Smooth muscle cell (in vitro differentiated cells): ENCODE results near the gene HMX1. TPM values are rescaled to one million over a fixed set of nuclear protein-coding genes. Genes with fewer than 3 reads are reported as not detected.

Source experiments
- DNase-seq: peaks from one replicate; lab custom pipeline; 2025; ENCODE audit not compliant: unreplicated experiment; lab: John Stamatoyannopoulos, UW
- H2AFZ ChIP-seq: fragments of 200-600 bp; sonication (generic); 2 replicates; pipeline ENCODE4 v1.6.0; 2016; ENCODE audit warnings: antibody characterized with exemption, low read depth, mild to moderate bottlenecking
- H3F3A ChIP-seq: fragments of 200-600 bp; sonication (generic); 2 replicates; pipeline ENCODE4 v1.6.0; 2017; ENCODE audit warnings: antibody characterized with exemption, low read depth
- H3K27ac ChIP-seq: fragments of 200-600 bp; sonication (generic); 2 replicates; pipeline ENCODE4 v1.5.1; 2016; ENCODE audit warnings: low read depth, mild to moderate bottlenecking
- H3K27me3 ChIP-seq: fragments of 200-600 bp; sonication (generic); 2 replicates; pipeline ENCODE4 v1.6.1; 2016; ENCODE audit warnings: low read depth, mild to moderate bottlenecking
- H3K36me3 ChIP-seq: fragments of 200-600 bp; sonication (generic); 2 replicates; pipeline ENCODE4 v1.5.1; 2016; ENCODE audit warnings: low read depth
- H3K4me1 ChIP-seq: fragments of 200-600 bp; sonication (generic); 2 replicates; pipeline ENCODE4 v1.5.1; 2016; ENCODE audit warnings: low read depth
- H3K4me2 ChIP-seq: fragments of 200-600 bp; sonication (generic); 2 replicates; pipeline ENCODE4 v1.6.0; 2016; ENCODE audit warnings: mild to moderate bottlenecking
- H3K4me3 ChIP-seq: fragments of 200-600 bp; sonication (generic); 2 replicates; pipeline ENCODE4 v1.5.1; 2016; ENCODE audit warnings: mild to moderate bottlenecking
- H3K79me2 ChIP-seq: fragments of 200-600 bp; sonication (generic); 2 replicates; pipeline ENCODE4 v1.6.0; 2016; ENCODE audit warnings: low read depth, mild to moderate bottlenecking
- H3K9ac ChIP-seq: fragments of 200-600 bp; sonication (generic); 2 replicates; pipeline ENCODE4 v1.6.0; 2016; ENCODE audit warnings: low read depth
- H3K9me3 ChIP-seq: fragments of 200-600 bp; sonication (generic); replicated peaks from 2 replicates; pipeline ENCODE4 v1.5.1; 2016; ENCODE audit warnings: low read depth
- H4K20me1 ChIP-seq: fragments of 200-600 bp; sonication (generic); 2 replicates; pipeline ENCODE4 v1.6.0; 2016; ENCODE audit warnings: low read depth
- CTCF ChIP-seq: fragments of 200-600 bp; sonication (generic); IDR thresholded peaks from 2 replicates; pipeline ENCODE4 v1.5.1; 2017; ENCODE audit warnings: borderline replicate concordance, mild to moderate bottlenecking, antibody characterized with exemption; ENCODE audit not compliant: insufficient read depth, poor library complexity, severe bottlenecking
- WGBS: methylation state at CpG from one replicate; pipeline ENCODE4 v1.1.7; 2016; ENCODE audit warnings: low lambda C conversion rate; 5-methylcytosine and 5-hydroxymethylcytosine counted together
- polyA plus RNA-seq: library from polyadenylated mRNA; unstranded; fragments of >200 nt; fragmentation: Nextera tagmentation; extraction: Ambion mirVana; gene quantifications from 2 replicates; pipeline ENCODE4 v1.2.1, GENCODE V29; 2016
- total RNA-seq: library from RNA; depleted of rRNA; stranded (reverse); fragments of >200 nt; gene quantifications from 2 replicates; pipeline ENCODE4 v1.2.3, GENCODE V29; 2014

The HMX1 gene
- total and polyA plus RNA-seq, 2 experiments from 2014 or later = not detected

DNA sequence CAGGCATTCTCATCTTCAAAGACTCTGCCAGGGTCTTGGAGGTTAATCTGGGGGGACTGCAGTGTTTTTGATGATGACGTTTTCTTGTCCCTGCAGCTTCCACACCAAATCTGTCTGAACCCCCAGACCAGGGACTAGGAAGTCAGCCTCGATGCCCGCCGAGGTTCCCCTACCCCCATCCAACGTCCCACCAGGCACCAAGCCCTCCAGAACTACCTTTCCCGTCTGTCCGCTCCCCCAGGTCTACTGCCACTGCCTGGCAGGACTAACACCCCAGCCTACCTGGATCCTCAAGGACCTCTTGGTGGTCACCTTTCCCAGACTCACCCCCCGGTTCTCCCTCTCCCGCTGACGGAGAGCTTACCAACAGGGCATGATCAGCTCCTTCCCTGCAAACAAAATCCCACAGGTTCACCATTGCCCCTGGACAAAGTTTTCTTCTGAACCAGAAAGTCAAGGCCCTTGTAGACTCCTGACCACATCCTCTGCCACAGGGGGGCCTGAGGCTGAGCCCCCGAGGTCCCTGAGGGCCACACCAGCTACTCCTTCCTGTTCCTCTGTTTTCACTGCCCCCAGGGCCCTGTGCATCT is 40.9 kb downstream of the HMX1 start:
- Histone ChIP-seq H3K4me3 (no peak overlapping the region), H3K27me3 (peaks cover 7% of the 10 kb centered on the region), H3K9me3 (no peaks in the 10 kb centered on the region), H3K4me1 (no peaks in the 10 kb centered on the region), H3F3A (no peaks in the 10 kb centered on the region), H3K79me2 (no peaks in the 10 kb centered on the region), H3K27ac (no peak overlapping the region), H3K9ac (no peak overlapping the region), H4K20me1 (no peaks in the 10 kb centered on the region), H3K36me3 (no peaks in the 10 kb centered on the region), H2AFZ (no peak overlapping the region), H3K4me2 (no peak overlapping the region)
- 88% methylated on average over 11 of the region's 11 CpGs for WGBS
- DNase-seq = no peak
- TF ChIP-seq CTCF = no peak

DNA sequence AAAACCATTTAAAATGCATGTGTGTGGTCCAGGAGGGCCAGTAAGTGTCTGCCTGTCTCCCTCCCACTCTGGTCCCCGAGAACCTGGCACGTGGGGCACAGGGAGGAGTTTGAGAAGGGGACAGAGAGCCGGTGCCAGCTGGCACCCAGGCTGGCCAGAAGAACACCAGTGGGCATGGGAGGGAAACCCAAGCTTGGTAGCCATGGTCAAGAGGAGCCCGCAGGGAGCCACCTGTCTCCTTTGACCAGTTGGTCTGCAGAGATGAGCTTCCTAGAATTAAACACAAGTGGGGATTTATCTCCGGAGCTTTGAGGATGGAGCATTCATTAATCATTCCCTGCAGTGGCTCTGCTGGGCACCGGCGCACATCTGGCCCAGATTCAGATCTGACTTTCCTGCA is 41.6 kb downstream of the HMX1 start:
- Histone ChIP-seq H3K79me2 (no peaks in the 10 kb centered on the region), H3K9me3 (no peaks in the 10 kb centered on the region), H3F3A (no peaks in the 10 kb centered on the region), H3K4me3 (no peak overlapping the region), H3K36me3 (no peaks in the 10 kb centered on the region), H2AFZ (no peak overlapping the region), H3K4me2 (no peak overlapping the region), H3K27me3 (peaks cover 13% of the 10 kb centered on the region), H4K20me1 (no peaks in the 10 kb centered on the region), H3K9ac (no peak overlapping the region), H3K27ac (no peak overlapping the region), H3K4me1 (no peaks in the 10 kb centered on the region)
- WGBS = 84% methylated on average over 7 of the region's 7 CpGs
- TF ChIP-seq CTCF = no peak
- DNase-seq = no peak

DNA sequence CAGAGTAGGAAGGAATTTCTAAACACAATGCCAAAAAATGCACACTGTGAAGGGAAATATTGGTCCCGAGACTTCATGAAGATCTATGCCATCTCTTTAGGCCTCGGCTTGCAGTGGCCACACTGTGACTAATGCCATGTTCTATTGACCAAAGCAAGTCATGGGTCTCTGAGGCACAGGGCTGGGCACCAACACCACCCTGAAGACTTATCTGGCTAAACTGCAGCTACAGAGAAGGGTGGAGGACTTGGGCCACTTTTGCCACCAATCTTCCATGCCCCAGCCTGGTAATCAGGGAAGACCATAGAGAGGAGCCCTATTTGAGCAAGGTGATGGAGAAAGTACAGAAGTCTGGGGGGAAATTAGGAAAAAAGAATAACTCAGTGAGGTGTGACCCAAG is 42.1 kb downstream of the HMX1 start:
- no peak overlapping the region for H3K4me2 ChIP-seq
- no peak for TF ChIP-seq CTCF
- H3K27ac ChIP-seq = no peak overlapping the region
- H3K9ac ChIP-seq = no peak overlapping the region
- WGBS = 91% methylated on average over 2 of the region's 2 CpGs
- no peaks in the 10 kb centered on the region for H3K9me3 ChIP-seq
- H4K20me1 ChIP-seq = no peaks in the 10 kb centered on the region
- H3F3A ChIP-seq = no peaks in the 10 kb centered on the region
- H3K36me3 ChIP-seq = no peaks in the 10 kb centered on the region
- H2AFZ ChIP-seq = no peak overlapping the region
- peaks cover 18% of the 10 kb centered on the region for H3K27me3 ChIP-seq
- H3K4me3 ChIP-seq = no peak overlapping the region
- no peak for DNase-seq
- no peaks in the 10 kb centered on the region for H3K4me1 ChIP-seq
- no peaks in the 10 kb centered on the region for H3K79me2 ChIP-seq

DNA sequence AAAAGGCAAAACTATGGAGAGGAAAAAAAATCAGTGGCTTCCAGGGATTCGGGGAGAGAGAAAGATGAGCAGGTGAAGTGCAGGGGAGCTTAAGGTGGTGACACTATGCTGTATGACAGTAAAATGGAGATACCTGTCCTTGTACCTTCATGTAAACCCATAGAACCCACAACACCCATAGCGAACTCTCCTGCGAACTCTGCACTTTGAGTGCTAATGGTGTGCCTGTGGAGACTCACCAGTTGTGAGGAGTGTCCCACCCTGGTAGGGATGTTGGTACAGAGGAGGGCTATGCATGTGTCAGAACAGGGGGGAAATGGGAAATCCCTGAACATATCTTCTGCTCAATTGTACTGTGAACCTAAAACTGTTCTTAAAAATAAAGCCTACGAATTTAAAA is 42.8 kb downstream of the HMX1 start:
- Histone ChIP-seq H4K20me1 (no peaks in the 10 kb centered on the region), H3K27ac (no peak overlapping the region), H3K9ac (no peak overlapping the region), H3K27me3 (peaks cover 25% of the 10 kb centered on the region), H3K4me3 (no peak overlapping the region), H3K9me3 (no peaks in the 10 kb centered on the region), H3F3A (no peaks in the 10 kb centered on the region), H2AFZ (no peak overlapping the region), H3K36me3 (no peaks in the 10 kb centered on the region), H3K79me2 (no peaks in the 10 kb centered on the region), H3K4me1 (no peaks in the 10 kb centered on the region), H3K4me2 (no peak overlapping the region)
- no peak for TF ChIP-seq CTCF
- WGBS = 88% methylated on average over 4 of the region's 4 CpGs
- DNase-seq = no peak
